ENCODE measurements around the gene DPYD. TPM values are rescaled to one million over a fixed set of nuclear protein-coding genes. Genes with fewer than 3 reads are reported as not detected.

DPYD gene
- total and polyA plus RNA-seq, 7 donors: 2.5 to 7.3 (median 5.1) TPM

DNA sequence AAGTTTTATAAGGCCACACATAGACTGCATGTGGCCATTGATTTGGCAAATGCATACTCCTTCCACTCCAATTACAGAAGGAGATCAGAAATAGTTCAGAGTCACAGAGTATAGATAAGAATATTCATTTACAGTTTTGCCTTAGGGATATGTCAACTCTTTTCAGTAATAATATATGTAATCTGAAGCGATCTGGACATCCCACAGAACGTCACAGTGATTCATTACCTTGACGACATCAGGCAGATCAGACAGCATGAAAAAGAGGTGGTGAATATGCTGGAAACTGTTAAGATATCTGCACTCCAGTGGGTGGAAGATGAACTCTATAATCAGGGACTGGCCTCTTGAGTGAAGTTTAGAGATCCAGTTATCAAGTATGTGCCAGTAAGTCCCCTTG, 240.4 kb downstream of the DPYD start:
- WGBS, 3 donors: 88 to 91% (median 90%) methylated on average over 3 of the region's 3 CpGs
- ATAC-seq: no peak
- intact Hi-C loops (cut with DNase I): no loop called here

DNA sequence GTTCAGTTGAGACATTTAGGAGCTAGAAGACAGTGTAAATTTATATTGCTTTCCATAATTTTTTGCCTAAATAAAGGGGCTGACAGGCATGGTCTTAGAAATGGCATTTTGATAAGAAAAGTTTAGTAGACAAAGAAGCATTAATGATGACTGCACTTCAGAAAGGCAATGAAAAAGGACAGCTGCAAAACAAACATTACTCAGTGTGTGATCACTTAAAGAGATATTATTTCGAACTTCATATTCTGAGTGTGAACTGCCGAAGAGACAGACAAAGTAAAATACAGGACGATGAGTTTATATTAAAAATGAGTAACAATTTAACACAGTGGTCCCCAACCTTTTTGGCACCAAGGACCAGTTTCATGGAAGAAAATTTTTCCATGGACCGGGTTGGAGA, 243.1 kb downstream of the DPYD start:
- intact Hi-C loops (cut with DNase I): no loop called here
- no peak for DNase-seq
- TF ChIP-seq, protein P1, sequence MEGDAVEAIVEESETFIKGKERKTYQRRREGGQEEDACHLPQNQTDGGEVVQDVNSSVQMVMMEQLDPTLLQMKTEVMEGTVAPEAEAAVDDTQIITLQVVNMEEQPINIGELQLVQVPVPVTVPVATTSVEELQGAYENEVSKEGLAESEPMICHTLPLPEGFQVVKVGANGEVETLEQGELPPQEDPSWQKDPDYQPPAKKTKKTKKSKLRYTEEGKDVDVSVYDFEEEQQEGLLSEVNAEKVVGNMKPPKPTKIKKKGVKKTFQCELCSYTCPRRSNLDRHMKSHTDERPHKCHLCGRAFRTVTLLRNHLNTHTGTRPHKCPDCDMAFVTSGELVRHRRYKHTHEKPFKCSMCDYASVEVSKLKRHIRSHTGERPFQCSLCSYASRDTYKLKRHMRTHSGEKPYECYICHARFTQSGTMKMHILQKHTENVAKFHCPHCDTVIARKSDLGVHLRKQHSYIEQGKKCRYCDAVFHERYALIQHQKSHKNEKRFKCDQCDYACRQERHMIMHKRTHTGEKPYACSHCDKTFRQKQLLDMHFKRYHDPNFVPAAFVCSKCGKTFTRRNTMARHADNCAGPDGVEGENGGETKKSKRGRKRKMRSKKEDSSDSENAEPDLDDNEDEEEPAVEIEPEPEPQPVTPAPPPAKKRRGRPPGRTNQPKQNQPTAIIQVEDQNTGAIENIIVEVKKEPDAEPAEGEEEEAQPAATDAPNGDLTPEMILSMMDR (IDR thresholded peaks at IDR 0.05): no peak
- H3K36me3 ChIP-seq (ENCODE audit: insufficient read depth in 1 of 2, low read depth in 1 of 2): peaks cover 3 to 7% of the 10 kb centered on the region in 2 donors
- H3K4me3 ChIP-seq: no peak overlapping the region
- H3K9me3 ChIP-seq: no peaks in the 10 kb centered on the region
- no peak for ATAC-seq
- 84 to 89% (median 88%) methylated on average over 4 of the region's 4 CpGs for WGBS, 3 donors
- H3K4me1 ChIP-seq: no peaks in the 10 kb centered on the region
- no peaks in the 10 kb centered on the region for H3K27me3 ChIP-seq (ENCODE audit: insufficient read depth in 3 of 3, low read length in 2 of 3)
- no peak overlapping the region for H3K27ac ChIP-seq

More for the DNA sequence above, 240.4 kb downstream of the DPYD start:
- no peak for DNase-seq
- TF ChIP-seq, protein P1 (IDR thresholded peaks at IDR 0.05): no peak
- Histone ChIP-seq H3K4me1 (no peaks in the 10 kb centered on the region), H3K9me3 (no peaks in the 10 kb centered on the region), H3K36me3 (ENCODE audit: insufficient read depth in 1 of 2, low read depth in 1 of 2) (peaks cover 3 to 7% of the 10 kb centered on the region in 2 donors), H3K27me3 (ENCODE audit: insufficient read depth in 3 of 3, low read length in 2 of 3) (no peaks in the 10 kb centered on the region), H3K4me3 (no peak overlapping the region), H3K27ac (no peak overlapping the region)

DNA sequence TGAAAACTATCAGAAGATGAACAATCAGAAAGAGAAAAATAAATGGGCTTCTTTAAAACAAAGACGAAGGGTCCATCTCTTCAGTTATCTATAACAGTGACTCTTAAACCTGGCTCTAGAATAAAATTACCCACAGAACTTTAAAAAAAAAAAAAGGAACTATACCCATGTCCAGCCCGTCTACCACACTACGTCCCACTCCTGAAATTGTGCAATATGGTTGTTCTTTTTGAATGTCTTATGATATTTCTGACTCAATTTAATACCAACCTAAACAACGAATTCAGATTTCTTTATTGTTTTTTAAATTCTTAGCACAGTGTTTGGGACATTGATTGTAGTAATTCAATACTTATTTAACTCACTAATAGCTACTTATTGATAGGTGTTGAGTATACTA, 246.3 kb downstream of the DPYD start:
- TF ChIP-seq, protein P1 (IDR thresholded peaks at IDR 0.05): no peak
- H3K27ac ChIP-seq: no peak overlapping the region
- H3K4me3 ChIP-seq: no peak overlapping the region
- H3K36me3 ChIP-seq (ENCODE audit: insufficient read depth in 1 of 2, low read depth in 1 of 2): peaks cover 3 to 7% of the 10 kb centered on the region in 2 donors
- no peaks in the 10 kb centered on the region for H3K27me3 ChIP-seq (ENCODE audit: insufficient read depth in 3 of 3, low read length in 2 of 3)
- DNase-seq (no peak), ATAC-seq (no peak)
- H3K4me1 ChIP-seq: no peaks in the 10 kb centered on the region
- WGBS, 3 donors: 92 to 95% (median 94%) methylated on average over 4 of the region's 4 CpGs
- intact Hi-C loops (cut with DNase I): no loop called here
- H3K9me3 ChIP-seq: no peaks in the 10 kb centered on the region

DNA sequence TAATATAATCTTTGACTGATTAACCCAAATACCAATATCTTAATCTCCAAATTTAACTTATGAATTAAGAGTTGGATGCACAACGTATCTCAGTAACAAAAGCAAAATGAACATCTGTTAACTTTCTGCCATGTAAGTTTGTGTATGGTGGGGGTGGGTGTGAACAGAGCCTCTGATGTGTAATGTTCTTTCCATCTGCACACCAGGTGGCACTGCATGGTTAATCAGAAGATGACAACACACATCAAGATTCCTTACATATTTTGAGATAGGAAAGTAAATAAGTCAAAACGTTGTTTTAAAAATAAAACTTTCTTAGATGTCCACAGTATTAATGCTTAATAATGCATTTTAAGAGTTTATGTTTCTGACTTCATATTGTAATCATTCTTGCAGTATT, 251.9 kb downstream of the DPYD start:
- TF ChIP-seq, protein P1 (IDR thresholded peaks at IDR 0.05): no peak
- intact Hi-C loops (cut with DNase I): no loop called here
- ATAC-seq: no peak
- no peaks in the 10 kb centered on the region for H3K4me1 ChIP-seq
- DNase-seq: no peak
- H3K4me3 ChIP-seq: no peak overlapping the region
- no peaks in the 10 kb centered on the region for H3K9me3 ChIP-seq
- 21 to 29% (median 27%) methylated on average over 2 of the region's 2 CpGs for WGBS, 3 donors
- no peaks in the 10 kb centered on the region for H3K27me3 ChIP-seq (ENCODE audit: insufficient read depth in 3 of 3, low read length in 2 of 3)
- H3K27ac ChIP-seq: no peak overlapping the region
- no peaks in the 10 kb centered on the region for H3K36me3 ChIP-seq (ENCODE audit: insufficient read depth in 1 of 2, low read depth in 1 of 2)

DNA sequence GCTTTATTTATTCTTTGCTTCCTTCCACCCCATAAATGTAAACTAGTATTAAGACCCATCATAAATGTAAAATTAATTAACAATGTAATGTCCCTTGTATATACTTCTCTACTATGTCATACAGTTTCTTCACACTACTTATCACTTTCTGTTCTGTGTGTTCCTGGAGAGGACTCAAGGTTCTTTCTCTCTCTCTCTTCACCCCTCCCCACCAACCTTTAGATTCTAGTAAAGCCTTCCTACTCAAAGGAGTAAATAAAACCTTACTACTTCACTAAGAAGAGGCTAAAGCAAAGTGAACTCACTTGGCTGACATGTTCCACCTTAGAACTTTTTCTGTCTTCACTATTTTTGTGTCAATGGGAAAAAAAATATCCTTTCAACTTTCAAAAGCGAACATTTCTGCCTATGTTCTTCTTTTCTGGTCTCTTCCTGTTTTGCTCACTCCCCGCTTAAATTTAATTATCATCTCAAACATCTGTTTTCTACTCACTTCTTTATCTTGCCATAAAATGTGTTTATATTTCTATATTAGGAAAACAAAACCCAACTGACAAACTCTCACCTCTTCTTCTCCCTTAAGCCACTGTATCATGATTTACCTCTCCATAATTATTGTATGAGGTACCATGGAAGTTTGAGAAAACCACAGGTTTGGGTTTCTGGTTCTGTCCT, 260.3 kb downstream of the DPYD start:
- 75 to 81% (median 80%) methylated on average over 2 of the region's 2 CpGs for WGBS, 3 donors
- no peaks in the 10 kb centered on the region for H3K27me3 ChIP-seq (ENCODE audit: insufficient read depth in 3 of 3, low read length in 2 of 3)
- no peak overlapping the region for H3K4me3 ChIP-seq
- intact Hi-C loops (cut with DNase I): no loop called here
- ATAC-seq (no peak), DNase-seq (no peak)
- TF ChIP-seq, protein P1 (IDR thresholded peaks at IDR 0.05): no peak
- H3K36me3 ChIP-seq (ENCODE audit: insufficient read depth in 1 of 2, low read depth in 1 of 2): no peaks in the 10 kb centered on the region
- H3K4me1 ChIP-seq: no peaks in the 10 kb centered on the region
- H3K27ac ChIP-seq: no peak overlapping the region
- H3K9me3 ChIP-seq: no peaks in the 10 kb centered on the region

Data from psoas muscle (tissue), 8 donors.